Measurements from ENCODE around the gene NPBWR2.
A peak's percentile ranks its signal among the peaks of the same experiment; 100 is the strongest.
"Not testable (repeated sequence)": the region's sequence is repeated elsewhere in the genome, so short reads cannot be mapped to it uniquely, and the experiment has no call there.

NPBWR2 gene

DNA sequence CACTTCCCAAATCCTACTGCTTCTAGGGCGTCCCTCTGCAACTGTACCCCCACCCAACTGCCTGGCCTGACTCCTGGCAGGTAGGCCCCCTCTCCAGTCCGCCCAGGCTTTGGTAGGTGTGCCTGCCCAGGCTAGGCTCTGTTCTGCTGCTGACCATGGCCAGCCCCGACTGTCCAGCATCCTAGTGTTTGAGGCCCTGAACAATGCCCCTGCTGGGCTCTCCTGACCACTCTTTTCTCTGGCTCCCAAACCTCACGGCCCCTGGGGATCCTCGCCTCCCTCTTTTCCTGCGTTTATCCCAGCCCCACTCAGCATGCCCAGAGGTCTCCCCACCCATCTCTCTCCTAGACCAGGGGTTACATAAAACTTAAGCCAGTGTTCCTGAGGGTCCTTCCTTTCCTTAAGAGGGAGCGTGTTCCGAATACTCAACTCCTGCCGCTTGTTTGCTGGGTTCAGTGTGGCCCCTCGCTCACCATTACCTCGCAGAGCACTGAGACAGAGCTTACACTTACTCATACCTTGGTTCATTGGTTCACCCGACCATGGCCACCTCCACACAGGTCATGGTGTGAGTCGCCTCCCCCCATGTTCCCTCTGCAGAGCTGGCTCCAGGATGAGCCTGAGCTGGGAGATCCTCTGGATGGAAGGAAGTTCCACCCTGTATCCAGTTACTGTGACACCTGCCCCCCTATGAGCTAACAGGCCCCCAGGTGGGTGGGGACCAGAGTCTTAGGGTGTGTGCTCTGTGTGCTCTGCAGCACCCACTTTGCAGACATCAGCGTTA lies 35.8 kb upstream of the NPBWR2 start:
- DNase-seq = no peak

DNA sequence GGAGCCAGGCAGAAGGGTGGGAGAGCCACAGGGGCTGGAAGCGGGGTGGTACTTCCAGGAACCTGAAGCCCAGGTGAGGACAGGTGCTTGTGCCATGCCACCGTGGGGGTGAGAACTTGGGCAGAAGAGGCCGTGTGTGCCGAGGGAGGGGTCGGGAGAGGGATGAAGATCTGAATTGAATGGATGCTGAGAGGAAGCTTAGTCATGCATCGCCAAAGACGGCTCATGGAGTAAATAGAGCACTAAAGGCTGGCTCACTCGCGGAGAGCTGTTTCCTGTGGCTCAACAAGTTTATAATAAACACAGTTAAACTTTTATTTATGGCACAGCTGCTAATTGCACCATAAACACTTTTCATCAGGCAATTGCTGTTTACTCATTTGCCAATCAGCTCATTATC lies 35.2 kb upstream of the NPBWR2 start:
- peak; percentile 35 for DNase-seq

DNA sequence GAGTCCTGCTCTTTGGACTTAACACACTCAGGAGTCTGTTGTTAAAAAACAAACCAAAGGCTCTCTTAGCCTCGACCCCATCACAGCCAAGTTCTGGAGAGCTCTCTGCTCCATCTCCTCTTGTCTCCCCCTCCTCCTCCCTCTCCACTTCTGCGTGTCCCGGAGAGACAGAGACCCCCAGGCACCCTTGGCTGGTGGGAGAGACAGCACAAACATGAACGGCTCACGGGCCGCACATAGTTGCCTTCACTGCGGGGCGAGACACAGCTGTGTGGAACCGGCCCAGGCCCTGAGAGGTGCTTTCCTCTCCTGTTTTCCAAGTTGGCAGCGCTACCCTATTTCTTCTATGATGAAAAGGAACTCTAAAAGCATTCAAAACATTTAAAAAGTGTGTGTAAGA lies 33.6 kb upstream of the NPBWR2 start:
- no peak for DNase-seq

DNA sequence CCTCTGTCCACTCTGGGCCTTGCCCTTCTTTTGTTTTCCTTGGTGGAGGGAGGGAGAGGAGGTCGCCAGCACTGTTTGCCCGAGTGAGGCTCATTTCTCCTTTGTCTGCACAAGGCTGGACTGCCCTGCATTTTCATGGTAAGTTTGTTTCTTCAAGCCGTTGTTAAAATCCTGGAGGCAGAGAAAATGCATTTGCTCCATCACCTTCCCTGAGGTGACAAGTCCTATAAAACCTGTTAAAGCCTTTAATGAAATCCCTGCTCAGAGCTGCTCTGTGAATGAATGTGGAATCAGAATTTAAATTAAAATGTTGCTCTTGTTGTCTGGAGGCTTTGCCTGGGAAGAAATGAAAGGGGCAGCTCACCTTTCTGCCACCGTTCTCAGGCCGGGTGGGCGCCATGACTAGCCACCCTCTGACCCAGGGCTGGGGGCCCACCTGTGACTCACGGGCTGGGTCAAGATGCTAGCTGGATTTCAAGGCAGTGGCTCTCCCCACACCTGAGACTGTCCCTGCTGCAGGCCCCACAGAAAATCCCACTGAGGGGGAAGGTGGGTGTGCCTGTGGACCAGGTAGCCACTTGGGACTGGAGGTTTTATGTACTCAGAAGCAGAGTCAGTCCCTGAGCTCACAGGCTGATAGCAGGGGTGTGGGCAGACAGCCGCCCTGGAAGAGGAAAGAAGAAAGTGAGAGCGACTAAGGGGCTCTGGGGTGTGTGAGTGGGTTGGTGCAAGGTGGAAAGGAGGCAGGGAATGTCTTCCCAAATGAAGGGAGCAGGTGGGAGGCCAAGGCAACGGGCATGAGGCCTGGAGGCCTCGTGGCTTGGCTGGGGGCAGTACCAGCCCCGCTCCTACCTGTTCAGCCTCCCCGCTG lies 32.9 kb upstream of the NPBWR2 start:
- no peak for DNase-seq

DNA sequence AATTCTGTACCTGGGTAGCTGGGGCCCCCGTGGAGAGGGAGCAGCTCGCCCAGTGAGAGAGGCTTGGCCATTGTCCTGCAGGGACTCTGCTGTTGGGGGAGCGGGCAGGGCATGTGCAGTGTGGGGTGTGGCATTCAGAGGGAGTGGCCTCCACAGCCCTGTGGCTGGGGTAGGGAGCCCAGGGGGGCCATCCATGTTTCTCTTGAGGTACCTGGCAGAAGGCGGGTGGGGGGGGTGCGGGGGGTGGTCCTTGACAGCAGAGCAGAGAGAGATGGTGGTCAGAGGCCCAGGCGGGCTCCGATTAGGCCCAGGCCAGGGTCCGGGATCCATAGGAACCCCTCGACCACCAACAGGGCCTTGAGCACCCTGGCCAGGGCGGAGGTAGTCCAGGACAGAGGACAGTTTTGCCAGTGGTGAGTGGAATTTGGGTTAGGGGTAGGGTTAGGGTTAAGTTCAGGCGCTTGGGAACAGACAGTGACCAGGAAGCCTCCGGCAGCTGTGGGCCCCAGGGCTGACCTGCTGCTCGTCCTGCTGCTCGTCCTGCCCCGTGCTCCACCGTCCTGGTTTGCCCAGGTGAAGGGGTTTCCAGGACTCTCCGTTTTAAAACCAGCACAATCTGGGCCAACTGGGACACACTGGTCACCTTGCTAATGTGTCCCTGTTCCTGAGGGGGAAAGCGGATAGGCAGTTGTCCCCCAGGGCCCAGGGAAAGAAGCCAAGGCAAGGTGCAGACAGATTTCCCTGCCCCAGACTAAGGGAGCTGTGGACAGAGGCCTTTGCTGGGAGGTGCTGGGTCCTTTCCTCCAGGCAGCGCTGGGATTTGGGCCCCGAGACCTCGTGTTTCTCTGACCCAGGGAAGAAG lies 32.1 kb upstream of the NPBWR2 start:
- DNase-seq = no peak

DNA sequence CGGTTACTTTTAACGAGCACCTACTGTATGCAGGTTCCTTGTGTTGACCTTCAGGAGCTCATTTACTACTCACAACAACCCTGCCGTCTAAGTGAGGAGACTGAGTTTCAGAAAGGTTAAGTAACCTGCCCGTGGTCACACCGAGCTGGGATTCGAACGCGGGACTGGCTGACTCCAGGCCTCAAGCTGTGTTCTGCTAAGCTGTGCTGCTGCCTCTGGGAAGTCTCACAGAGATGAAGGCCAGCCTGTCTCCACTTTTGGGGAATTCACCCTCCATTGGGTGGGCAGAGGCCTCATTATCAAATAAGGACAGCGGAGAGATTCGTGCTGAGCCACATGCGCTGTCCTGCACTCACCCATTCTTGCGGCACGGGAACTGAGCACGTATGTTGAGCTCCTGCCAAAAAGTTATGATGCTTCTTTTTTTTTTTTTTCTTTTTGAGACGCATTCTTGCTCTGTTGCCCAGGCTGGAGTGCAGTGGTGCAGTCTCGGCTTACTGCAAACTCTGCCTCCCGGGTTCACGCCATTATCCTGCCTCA lies 31.0 kb upstream of the NPBWR2 start:
- no peak for DNase-seq

DNA sequence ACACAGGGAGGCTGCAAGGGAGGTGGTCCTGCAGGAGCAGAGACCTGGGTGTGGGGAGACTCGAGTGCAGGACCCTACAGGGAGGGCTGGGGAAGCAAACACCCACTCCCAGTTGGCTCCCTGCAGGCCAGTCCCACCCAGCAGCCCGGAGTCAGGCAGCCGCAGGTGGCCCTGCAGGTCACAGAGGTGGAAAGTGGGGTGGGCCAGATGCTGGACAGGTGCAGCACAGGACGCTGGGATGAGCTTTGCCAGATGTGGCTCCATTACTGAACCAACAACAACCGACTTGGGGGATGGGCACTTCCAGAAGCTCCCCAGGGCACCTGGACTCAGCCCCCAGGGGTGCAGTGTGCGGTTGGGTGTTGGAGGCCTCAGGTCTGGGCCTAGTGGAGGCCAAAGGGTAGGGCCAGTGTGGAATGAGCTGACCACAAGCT lies 30.2 kb upstream of the NPBWR2 start:
- no peak for DNase-seq

DNA sequence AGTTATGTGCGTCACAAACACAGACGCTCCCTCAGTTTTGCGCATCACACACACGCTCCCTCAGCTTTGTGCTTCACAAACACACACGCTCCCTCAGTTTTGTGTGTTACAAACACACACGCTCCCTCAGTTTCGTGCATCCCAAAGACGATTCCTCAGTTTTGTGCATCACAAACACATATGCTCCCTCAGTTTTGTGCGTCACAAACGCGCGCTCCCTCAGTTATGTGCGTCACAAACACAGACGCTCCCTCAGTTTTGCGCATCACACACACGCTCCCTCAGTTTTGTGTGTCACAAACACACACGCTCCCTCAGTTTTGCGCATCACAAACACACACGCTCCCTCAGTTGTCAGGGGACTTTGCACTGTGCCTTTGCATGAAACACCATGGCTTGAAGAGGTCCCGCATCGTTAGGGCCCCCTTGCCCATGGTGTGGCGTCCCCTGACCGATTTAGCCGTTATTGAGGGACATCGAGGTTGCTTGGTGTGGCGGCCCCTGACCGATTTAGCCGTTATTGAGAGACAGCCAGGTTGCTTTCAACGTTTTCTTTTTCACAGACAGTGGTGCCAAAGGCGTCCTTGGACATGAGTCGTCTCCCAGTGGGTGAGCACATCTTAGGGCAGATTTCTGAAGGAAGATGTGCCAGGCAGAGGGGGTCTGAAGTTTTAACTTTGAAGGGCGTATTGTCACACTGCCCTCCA lies 28.8 kb upstream of the NPBWR2 start:
- DNase-seq = no peak

DNA sequence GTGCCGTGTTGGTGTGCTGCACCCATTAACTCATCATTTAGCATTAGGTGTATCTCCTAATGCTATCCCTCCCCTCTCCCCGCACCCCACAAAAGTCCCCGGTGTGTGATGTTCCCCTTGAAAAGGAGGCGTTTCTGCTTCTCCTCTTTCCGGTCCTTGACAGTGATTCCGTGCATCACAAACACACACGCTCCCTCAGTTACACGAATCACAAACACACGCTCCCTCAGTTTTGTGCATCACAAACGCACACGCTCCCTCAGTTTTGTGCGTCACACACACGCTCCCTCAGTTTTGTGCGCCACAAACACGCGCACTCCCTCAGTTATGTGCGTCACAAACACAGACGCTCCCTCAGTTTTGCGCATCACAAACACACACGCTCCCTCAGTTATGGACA lies 27.4 kb upstream of the NPBWR2 start:
- DNase-seq = not testable (repeated sequence)

DNA sequence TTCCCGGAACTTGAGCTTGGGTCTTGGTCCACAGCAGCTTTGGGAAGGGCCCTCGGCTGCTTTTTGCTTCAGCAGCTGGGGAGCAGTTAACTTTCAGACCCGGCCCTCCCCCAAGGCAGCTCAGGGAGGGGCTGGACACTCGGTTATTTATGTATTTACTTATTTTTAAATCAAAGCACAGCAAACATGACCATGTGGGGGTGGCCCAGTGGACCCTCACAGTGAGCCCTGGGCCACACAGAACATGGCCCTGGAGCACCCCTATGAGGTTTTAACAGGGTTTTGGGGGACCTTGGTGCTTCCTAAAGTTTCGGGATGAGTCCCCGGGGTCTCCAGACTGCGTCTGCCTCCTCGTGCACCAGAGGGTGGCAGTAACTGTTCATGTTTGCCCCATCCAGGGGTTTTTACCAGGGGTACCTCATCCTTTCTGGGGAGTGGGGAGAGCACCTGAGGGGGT lies 26.6 kb upstream of the NPBWR2 start:
- DNase-seq = peak; percentile 48

DNA sequence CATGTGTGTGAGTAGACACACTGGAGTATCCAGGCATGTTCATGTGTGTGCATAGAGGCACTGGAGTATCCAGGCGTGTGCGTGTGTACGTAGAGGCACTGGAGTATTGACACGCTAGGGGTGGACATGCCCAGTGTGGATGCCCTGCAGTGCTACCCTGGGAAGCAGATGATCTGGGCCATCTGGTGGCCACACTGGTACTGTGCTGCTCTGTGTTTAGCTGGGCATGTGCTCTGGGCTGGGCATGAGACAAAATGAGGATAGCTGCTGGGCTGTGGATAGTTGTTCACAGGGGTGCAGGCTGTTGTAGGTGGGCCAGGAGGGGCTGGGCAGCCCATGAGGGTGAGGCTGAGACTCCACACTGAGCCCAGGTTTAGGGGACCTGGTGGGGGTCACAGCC lies 24.0 kb upstream of the NPBWR2 start:
- DNase-seq = peak; percentile 36

DNA sequence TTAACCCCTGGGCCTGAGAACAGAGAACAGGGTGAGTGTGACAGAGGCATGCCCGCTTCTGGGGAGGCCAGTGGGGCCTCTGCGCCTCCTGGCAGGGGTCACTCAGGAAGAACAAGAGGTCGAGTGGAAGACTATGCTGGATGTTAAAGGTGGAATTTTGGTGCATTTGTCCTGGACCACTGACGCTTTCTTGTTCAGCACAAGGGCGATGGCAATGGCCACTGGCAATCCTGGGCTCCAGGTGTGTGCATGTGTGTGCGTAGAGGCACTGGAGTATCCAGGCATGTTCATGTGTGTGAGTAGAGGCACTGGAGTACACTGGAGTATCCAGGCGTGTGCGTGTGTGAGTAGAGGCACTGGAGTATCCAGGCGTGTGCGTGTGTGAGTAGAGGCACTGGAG lies 23.5 kb upstream of the NPBWR2 start:
- no peak for DNase-seq

DNA sequence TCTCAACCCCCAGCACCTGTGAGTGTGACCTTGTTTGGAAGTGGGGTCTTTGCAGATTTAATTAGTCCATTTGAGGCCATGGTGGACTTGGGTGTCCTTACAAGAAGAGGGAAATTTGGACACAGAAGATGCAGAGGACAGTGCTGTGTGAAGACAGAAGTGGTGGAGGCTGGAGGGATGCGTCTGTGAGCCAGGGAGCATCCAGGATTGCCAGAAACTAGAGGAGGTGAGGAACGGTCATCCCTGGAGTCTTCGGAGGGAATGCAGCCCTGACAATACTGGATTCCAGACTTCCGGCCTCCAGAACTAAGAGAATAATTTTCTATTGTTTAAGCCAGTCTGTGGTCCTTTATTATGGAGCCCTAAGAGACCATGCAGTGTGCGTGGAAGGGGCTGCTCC lies 22.9 kb upstream of the NPBWR2 start:
- no peak for DNase-seq

DNA sequence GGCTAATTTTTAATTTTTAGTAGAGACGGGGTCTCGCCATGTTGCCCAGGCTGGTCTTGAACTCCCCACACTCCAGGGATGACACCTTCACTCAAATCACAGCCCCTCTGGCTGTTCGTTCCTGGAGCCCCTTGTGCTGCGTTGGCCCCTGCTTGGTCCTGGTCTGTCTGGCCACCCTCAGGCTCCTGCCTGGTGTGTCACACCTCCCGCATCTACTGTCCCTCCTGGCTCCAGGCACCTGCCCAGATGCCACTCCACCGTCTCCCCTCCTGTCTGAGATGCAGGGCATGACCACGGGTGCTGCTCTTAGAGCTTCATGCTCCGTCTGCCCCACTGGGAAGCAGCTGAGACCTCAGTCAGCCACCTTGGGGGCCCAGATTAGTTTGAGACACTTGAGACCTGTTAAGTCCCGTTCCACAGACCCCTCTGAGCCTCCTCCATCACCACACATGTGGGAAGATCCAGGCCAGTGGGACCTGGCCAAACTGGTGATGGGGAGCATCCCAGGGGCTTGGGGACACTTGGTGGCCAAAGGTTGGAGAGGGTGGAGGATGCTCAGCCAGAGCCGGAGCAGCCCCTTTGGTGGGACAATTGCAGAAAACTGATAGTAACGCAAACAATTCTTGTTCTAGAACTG lies 21.9 kb upstream of the NPBWR2 start:
- DNase-seq = no peak

DNA sequence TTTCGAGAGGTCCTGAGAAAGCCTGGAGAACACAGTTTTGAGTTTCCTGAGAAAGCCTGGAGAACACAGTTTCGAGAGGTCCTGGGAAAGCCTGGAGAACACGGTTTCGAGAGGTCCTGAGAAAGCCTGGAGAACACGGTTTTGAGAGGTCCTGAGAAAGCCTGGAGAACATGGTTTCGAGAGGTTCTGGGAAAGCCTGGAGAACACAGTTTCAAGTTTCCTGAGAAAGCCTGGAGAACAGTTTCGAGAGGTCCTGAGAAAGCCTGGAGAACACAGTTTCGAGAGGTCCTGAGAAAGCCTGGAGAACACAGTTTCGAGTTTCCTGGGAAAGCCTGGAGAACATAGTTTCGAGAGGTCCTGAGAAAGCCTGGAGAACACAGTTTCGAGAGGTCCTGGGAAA lies 16.2 kb upstream of the NPBWR2 start:
- not testable (repeated sequence) for DNase-seq

DNA sequence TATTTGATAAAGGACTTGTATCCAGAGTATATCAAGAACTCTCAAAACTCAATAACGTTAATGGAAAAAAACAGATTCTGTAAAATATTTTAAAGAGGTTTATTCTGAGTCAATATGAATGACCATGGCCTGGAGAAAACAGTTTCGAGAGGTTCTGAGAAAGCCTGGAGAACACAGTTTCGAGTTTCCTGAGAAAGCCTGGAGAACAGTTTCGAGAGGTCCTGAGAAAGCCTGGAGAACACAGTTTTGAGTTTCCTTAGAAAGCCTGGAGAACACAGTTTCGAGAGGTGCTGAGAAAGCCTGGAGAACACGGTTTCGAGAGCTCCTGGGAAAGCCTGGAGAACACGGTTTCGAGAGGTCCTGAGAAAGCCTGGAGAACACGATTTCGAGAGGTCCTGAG lies 15.6 kb upstream of the NPBWR2 start:
- DNase-seq = not testable (repeated sequence)

DNA sequence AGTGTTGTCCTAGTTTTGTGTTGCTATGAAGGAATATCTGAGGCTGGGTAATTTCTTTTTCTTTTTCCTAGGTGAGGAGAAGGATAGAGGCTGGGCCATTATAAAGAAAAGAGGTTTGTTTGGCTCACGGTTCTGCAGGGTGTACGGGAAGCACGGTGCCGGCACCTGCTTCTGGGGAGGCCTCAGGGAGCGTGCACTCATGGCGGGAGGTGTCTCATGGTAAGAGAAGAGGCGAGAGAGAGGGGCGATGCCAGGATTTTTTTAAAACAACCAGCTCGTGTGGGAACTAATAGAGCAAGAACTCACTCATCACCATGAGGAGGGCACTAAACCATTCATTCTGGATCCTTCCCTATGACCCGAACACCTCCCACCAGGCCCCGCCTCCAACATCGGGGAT lies 14.2 kb upstream of the NPBWR2 start:
- no peak for DNase-seq

DNA sequence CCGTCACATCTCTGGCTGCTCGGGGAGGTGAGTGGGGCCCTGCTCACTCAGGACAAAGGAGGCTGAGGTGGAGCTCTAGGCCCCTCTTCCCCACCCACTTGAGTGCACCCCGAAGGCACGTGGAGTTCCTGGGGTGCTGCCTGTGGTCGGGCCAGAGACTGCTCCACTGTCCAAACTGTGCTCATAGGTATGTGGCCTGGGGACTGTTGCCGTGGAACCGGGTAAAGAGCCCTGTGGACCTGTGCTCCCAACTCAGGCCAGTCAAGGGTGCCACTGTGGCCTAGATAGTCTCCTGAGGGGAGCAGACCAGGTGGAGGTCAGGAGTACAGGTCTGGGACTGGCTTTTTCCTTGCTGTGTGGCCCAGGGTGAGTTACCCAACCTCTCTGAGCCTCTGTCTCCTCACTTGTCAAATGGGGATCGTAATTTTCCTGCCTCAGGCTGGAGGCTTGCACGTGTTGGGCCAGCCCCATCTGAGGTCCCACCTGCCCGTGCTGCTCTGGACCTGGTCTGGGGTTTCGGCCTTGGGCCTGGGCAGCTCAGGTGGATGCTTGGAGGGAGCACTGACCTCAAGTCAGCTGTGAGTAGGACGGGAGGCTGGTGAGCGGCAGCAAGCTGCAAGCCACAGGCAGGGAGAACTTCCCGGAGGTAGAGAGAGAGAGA lies 12.4 kb upstream of the NPBWR2 start:
- no peak for DNase-seq

DNA sequence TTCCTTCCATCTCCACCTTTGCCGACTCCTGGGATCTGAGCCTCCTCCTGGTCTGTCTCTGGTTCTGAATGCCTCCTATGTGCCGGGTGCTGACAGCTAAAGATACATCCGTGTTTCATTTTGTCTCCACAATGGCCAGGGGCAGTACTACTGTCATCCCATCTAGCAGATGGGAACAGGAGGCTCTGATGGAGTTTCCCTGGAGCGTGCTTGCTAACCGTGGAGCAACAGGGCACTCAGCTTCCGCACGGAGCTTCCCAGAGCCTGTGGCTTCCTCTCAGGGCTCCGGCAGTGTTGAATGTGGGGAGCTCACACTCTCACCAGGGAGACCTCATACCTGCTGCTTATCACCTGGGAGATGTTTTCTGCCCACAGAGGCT lies 11.9 kb upstream of the NPBWR2 start:
- no peak for DNase-seq

DNA sequence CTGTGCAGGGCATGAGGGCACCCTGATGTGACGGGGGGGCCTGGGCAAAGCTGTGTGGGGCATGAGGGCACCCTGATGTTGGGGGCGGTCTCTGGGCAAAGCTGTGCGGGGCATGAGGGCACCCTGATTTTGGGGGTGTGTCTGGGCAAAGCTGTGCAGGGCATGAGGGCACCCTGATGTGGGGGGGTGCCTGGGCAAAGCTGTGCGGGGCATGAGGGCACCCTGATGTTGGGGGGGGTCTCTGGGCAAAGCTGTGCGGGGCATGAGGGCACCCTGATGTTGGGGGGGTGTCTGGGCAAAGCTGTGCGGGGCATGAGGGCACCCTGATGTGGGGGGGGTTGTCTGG lies 10.0 kb upstream of the NPBWR2 start:
- not testable (repeated sequence) for DNase-seq
